MM.1S (cell line): ENCODE results near the gene EIPR1.

Experiments used
- DNase-seq: peaks from one replicate; pipeline ENCODE4 v3.0.0-alpha.2; 2015
- H2AFZ ChIP-seq: fragments of 300-600 bp; sonication (generic); 2 replicates; pipeline ENCODE4 v1.6.0; 2016; ENCODE audit warnings: antibody characterized with exemption, low read length
- H3F3A ChIP-seq: fragments of 300-600 bp; sonication (generic); 2 replicates; pipeline ENCODE4 v1.6.1; 2016; ENCODE audit warnings: mild to moderate bottlenecking, antibody characterized with exemption, low read length, moderate library complexity, mixed read lengths; ENCODE audit not compliant: insufficient read depth
- H3K27ac ChIP-seq: fragments of 300-600 bp; sonication (generic); 2 replicates; pipeline ENCODE4 v1.5.1; 2016; ENCODE audit warnings: mild to moderate bottlenecking, low read length
- H3K27me3 ChIP-seq: fragments of 300-600 bp; sonication (generic); replicated peaks from 2 replicates; pipeline ENCODE4 v1.6.0; 2016; ENCODE audit warnings: low read length; ENCODE audit not compliant: insufficient read depth
- H3K36me3 ChIP-seq: fragments of 300-600 bp; sonication (generic); replicated peaks from 2 replicates; pipeline ENCODE4 v1.6.1; 2016; ENCODE audit warnings: mild to moderate bottlenecking, low read length, mixed read lengths; ENCODE audit not compliant: insufficient read depth
- H3K4me1 ChIP-seq: fragments of 300-600 bp; sonication (generic); 2 replicates; pipeline ENCODE4 v1.6.1; 2016; ENCODE audit warnings: low read length, mixed read lengths
- H3K4me2 ChIP-seq: fragments of 300-600 bp; sonication (generic); 2 replicates; pipeline ENCODE4 v1.6.0; 2016; ENCODE audit warnings: low read depth, low read length
- H3K4me3 ChIP-seq: fragments of 300-600 bp; sonication (generic); 2 replicates; pipeline ENCODE4 v1.5.1; 2016; ENCODE audit warnings: low read length, mixed read lengths
- H3K79me2 ChIP-seq: fragments of 300-600 bp; sonication (generic); 2 replicates; pipeline ENCODE4 v1.6.1; 2016; ENCODE audit warnings: mixed run types, low read length, mixed read lengths
- H3K9ac ChIP-seq: fragments of 300-600 bp; sonication (generic); 2 replicates; pipeline ENCODE4 v1.6.1; 2016; ENCODE audit warnings: low read length, mixed read lengths
- H3K9me2 ChIP-seq: fragments of 300-600 bp; sonication (generic); replicated peaks from 2 replicates; pipeline ENCODE4 v1.6.1; 2016; ENCODE audit warnings: mild to moderate bottlenecking, low read length, mixed read lengths; ENCODE audit not compliant: insufficient read depth
- H3K9me3 ChIP-seq: fragments of 300-600 bp; sonication (generic); replicated peaks from 2 replicates; pipeline ENCODE4 v1.6.1; 2016; ENCODE audit warnings: mild to moderate bottlenecking, low read length, mixed read lengths; ENCODE audit not compliant: insufficient read depth
- H4K20me1 ChIP-seq: fragments of 300-600 bp; sonication (generic); 2 replicates; pipeline ENCODE4 v1.6.1; 2016; ENCODE audit warnings: mild to moderate bottlenecking, low read length, moderate library complexity, mixed read lengths; ENCODE audit not compliant: insufficient read depth
- EZH2 ChIP-seq: fragments of 300-600 bp; sonication (generic); optimal IDR thresholded peaks from 2 replicates; pipeline ENCODE3; 2017; ENCODE audit warnings: low read depth, mild to moderate bottlenecking, antibody characterized with exemption, low read length, mixed read lengths
- EZH2phosphoT487 ChIP-seq: fragments of 300-600 bp; sonication (generic); IDR thresholded peaks from 2 replicates; pipeline ENCODE4 v1.6.1; 2018; ENCODE audit warnings: antibody characterized with exemption, low read length
- TF ChIP-seq, protein P1 (sequence below): fragments of 300-600 bp; sonication (generic); IDR thresholded peaks from 2 replicates; pipeline ENCODE4 v1.5.1; 2016; ENCODE audit warnings: antibody characterized with exemption, low read length, mixed read lengths

Gene EIPR1

DNA sequence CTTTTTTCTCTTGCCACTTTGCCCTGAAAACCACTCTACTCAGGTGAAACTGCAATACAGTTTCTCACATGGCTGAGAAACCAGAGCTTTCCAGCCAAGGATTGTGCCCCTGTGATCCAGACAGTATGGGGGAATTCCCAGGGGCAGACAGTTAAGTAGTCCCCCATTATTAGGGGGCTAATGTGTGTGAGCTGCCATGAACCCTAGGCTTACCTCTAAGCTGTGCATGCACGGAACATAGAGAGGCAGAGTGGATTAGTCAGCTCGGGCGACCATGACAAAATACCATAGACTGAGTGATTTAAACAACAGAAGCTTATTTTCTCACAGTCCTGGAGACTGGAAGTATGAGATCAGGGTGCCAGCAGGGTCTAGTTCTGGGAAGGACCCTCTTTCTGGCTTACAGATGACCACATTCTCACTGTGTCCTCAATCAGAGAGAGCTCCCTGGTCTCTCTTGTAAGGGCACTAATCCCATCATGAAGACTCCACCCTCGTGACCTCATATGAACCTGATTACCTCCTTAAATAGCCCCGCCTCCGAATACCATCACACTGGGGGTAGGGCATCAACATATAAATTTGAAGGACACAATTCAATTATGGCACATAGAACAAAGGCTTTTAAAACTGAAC lies 215.1 kb downstream of the EIPR1 start:
- no peak for DNase-seq
- no peaks in the 10 kb centered on the region for H3K9me3 ChIP-seq
- TF ChIP-seq EZH2: no peak
- TF ChIP-seq, protein P1, sequence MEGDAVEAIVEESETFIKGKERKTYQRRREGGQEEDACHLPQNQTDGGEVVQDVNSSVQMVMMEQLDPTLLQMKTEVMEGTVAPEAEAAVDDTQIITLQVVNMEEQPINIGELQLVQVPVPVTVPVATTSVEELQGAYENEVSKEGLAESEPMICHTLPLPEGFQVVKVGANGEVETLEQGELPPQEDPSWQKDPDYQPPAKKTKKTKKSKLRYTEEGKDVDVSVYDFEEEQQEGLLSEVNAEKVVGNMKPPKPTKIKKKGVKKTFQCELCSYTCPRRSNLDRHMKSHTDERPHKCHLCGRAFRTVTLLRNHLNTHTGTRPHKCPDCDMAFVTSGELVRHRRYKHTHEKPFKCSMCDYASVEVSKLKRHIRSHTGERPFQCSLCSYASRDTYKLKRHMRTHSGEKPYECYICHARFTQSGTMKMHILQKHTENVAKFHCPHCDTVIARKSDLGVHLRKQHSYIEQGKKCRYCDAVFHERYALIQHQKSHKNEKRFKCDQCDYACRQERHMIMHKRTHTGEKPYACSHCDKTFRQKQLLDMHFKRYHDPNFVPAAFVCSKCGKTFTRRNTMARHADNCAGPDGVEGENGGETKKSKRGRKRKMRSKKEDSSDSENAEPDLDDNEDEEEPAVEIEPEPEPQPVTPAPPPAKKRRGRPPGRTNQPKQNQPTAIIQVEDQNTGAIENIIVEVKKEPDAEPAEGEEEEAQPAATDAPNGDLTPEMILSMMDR: no peak
- TF ChIP-seq EZH2phosphoT487: no peak
- no peaks in the 10 kb centered on the region for H3K36me3 ChIP-seq
- H3K4me2 ChIP-seq: no peak overlapping the region
- H3K27me3 ChIP-seq: no peaks in the 10 kb centered on the region
- H4K20me1 ChIP-seq: no peaks in the 10 kb centered on the region
- no peak overlapping the region for H2AFZ ChIP-seq
- H3K9me2 ChIP-seq: no peaks in the 10 kb centered on the region
- H3K79me2 ChIP-seq: no peaks in the 10 kb centered on the region
- H3K27ac ChIP-seq: no peak overlapping the region
- H3F3A ChIP-seq: no peaks in the 10 kb centered on the region
- peaks cover 10% of the 10 kb centered on the region for H3K4me1 ChIP-seq
- H3K9ac ChIP-seq: no peak overlapping the region
- no peak overlapping the region for H3K4me3 ChIP-seq

DNA sequence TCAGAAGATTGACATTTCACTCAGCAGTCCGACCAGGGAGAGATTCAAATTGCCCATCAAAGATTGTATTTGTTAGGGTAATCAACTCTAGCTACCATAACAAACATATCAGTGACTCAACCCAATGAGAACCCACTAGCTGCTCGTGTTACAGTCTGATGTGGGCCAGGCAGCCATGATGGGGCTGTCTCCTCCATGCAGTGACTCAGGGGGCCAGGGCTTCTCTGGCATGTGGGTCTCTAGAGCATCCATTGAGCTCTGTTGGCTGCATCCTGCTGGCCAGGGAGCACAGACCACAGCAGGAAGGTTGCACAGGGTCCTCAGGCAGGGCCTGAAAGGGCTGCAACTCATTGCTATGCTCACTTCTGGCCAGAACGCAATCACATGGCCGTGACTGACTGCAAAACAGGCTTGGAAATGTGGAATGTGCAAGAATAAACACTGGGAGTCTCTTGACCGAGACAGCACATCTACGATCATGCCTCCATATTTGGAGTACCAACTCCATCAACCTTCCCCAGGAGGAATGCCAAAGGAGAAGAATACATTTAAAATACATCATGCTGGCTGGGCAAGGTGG lies 216.8 kb downstream of the EIPR1 start:
- no peak overlapping the region for H3K4me3 ChIP-seq
- no peaks in the 10 kb centered on the region for H3K9me2 ChIP-seq
- no peaks in the 10 kb centered on the region for H3K79me2 ChIP-seq
- no peak overlapping the region for H3K9ac ChIP-seq
- peaks cover 4% of the 10 kb centered on the region for H3K4me1 ChIP-seq
- no peak overlapping the region for H2AFZ ChIP-seq
- no peak overlapping the region for H3K27ac ChIP-seq
- TF ChIP-seq EZH2 (no peak), EZH2phosphoT487 (no peak)
- TF ChIP-seq, protein P1: no peak
- DNase-seq: no peak
- no peak overlapping the region for H3K4me2 ChIP-seq
- H3K36me3 ChIP-seq: no peaks in the 10 kb centered on the region
- no peaks in the 10 kb centered on the region for H3K27me3 ChIP-seq
- no peaks in the 10 kb centered on the region for H3F3A ChIP-seq
- H4K20me1 ChIP-seq: no peaks in the 10 kb centered on the region
- no peaks in the 10 kb centered on the region for H3K9me3 ChIP-seq

- no peaks in the 10 kb centered on the region for H3K27me3 ChIP-seq
- no peaks in the 10 kb centered on the region for H3K9me2 ChIP-seq
- no peaks in the 10 kb centered on the region for H3K9me3 ChIP-seq
- H3K9ac ChIP-seq: no peak overlapping the region
- no peak overlapping the region for H3K27ac ChIP-seq
- no peaks in the 10 kb centered on the region for H4K20me1 ChIP-seq
- no peaks in the 10 kb centered on the region for H3K79me2 ChIP-seq
- no peak overlapping the region for H3K4me3 ChIP-seq
- H3K4me1 ChIP-seq: peaks cover 4% of the 10 kb centered on the region
- no peak overlapping the region for H2AFZ ChIP-seq
- H3K4me2 ChIP-seq: no peak overlapping the region
- H3F3A ChIP-seq: no peaks in the 10 kb centered on the region
- no peaks in the 10 kb centered on the region for H3K36me3 ChIP-seq
- no peak for DNase-seq
- TF ChIP-seq EZH2 (no peak), EZH2phosphoT487 (no peak)
- TF ChIP-seq, protein P1: no peak
Measured at GRCh38 chr2:3159782-3160545, 217.7 kb downstream of the EIPR1 start.
